Subcutaneous abdominal adipose tissue (tissue), 5 donors: Measurements from ENCODE around the gene APOL1.
"Not testable (repeated sequence)": the region's sequence is repeated elsewhere in the genome, so short reads cannot be mapped to it uniquely, and the experiment has no call there.

Experiments used
- H3K27ac ChIP-seq: one replicate; pipeline ENCODE4 v1.7.0; 2013; ENCODE audit warnings: low read depth, mild to moderate bottlenecking, inconsistent platforms, low read length, moderate library complexity
- H3K27me3 ChIP-seq, 5 donors: one replicate each; pipeline ENCODE4 v1.7.0; 2013; ENCODE audit warnings: low read length in 5 of 5, inconsistent platforms in 1 of 5; ENCODE audit not compliant: control insufficient read depth in 5 of 5, insufficient read depth in 4 of 5
- H3K36me3 ChIP-seq, 5 donors: one replicate each; pipeline ENCODE4 v1.7.0; 2013; ENCODE audit warnings: low read length in 5 of 5; ENCODE audit not compliant: control insufficient read depth in 5 of 5, insufficient read depth in 5 of 5
- H3K4me1 ChIP-seq, 5 donors: one replicate each; pipeline ENCODE4 v1.7.0; 2013; ENCODE audit warnings: low read length in 5 of 5, mild to moderate bottlenecking in 3 of 5, moderate library complexity in 1 of 5; ENCODE audit not compliant: control insufficient read depth in 5 of 5, insufficient read depth in 5 of 5
- H3K4me3 ChIP-seq, 5 donors: one replicate each; pipeline ENCODE4 v1.7.0; 2013; ENCODE audit warnings: low read length in 5 of 5, low read depth in 1 of 5
- H3K9ac ChIP-seq, 5 donors: one replicate each; pipeline ENCODE4 v1.7.0; 2013; ENCODE audit warnings: low read length in 5 of 5, mild to moderate bottlenecking in 4 of 5, moderate library complexity in 3 of 5
- H3K9me3 ChIP-seq, 5 donors: one replicate each; pipeline ENCODE4 v1.7.0; 2013; ENCODE audit warnings: low read length in 5 of 5; ENCODE audit not compliant: control insufficient read depth in 5 of 5
- donor health status: healthy.
- donor health status: healthy.
- donor health status: healthy.
- donor health status: healthy.
- donor health status: healthy.

APOL1 gene

GRCh38 chr22:36263216-36263673 lies 10.3 kb downstream of the APOL1 start:
- not testable (repeated sequence) for H3K9ac ChIP-seq, H3K27me3 ChIP-seq, H3K9me3 ChIP-seq, H3K4me3 ChIP-seq
- Histone ChIP-seq H3K4me1 (peaks cover 5 to 43% (median 30%) of the 10 kb centered on the region in 5 donors), H3K27ac (peak overlapping the region; percentile 37), H3K36me3 (peaks cover 0 to 48% (median 20%) of the 10 kb centered on the region in 5 donors)

- H3K9me3 ChIP-seq, H3K4me3 ChIP-seq, H3K27me3 ChIP-seq, H3K9ac ChIP-seq: not testable (repeated sequence)
- H3K4me1 ChIP-seq: peaks cover 0 to 35% (median 22%) of the 10 kb centered on the region in 5 donors
- peaks cover 0 to 48% (median 20%) of the 10 kb centered on the region in 5 donors for H3K36me3 ChIP-seq
- H3K27ac ChIP-seq: peak overlapping the region; percentile 37
These were observed 11.1 kb downstream of the APOL1 start for GRCh38 chr22:36263886-36264664.

GRCh38 chr22:36267058-36267457 lies 14.1 kb downstream of the APOL1 start:
- H3K27ac ChIP-seq: no peak overlapping the region
- no peak overlapping the region for H3K9ac ChIP-seq
- no peaks in the 10 kb centered on the region for H3K27me3 ChIP-seq
- no peak overlapping the region for H3K4me3 ChIP-seq
- peaks cover 0 to 33% (median 17%) of the 10 kb centered on the region in 5 donors for H3K36me3 ChIP-seq
- peaks cover 0 to 21% (median 11%) of the 10 kb centered on the region in 5 donors for H3K4me1 ChIP-seq
- H3K9me3 ChIP-seq: no peaks in the 10 kb centered on the region

GRCh38 chr22:36267896-36268485 lies 15.1 kb downstream of the APOL1 start:
- Histone ChIP-seq H3K27me3 (no peaks in the 10 kb centered on the region), H3K9me3 (no peaks in the 10 kb centered on the region), H3K4me1 (peaks cover 0 to 11% (median 8%) of the 10 kb centered on the region in 5 donors)

GRCh38 chr22:36271231-36271630 lies 18.3 kb downstream of the APOL1 start:
- not testable (repeated sequence) for H3K27ac ChIP-seq, H3K9me3 ChIP-seq, H3K4me3 ChIP-seq

More at GRCh38 chr22:36267896-36268485, 15.1 kb downstream of the APOL1 start:
- Histone ChIP-seq H3K9ac (no peak overlapping the region), H3K36me3 (peaks cover 0 to 24% (median 15%) of the 10 kb centered on the region in 5 donors), H3K4me3 (no peak overlapping the region), H3K27ac (no peak overlapping the region)

GRCh38 chr22:36271951-36272350 lies 19.0 kb downstream of the APOL1 start:
- not testable (repeated sequence) for H3K4me1 ChIP-seq, H3K27me3 ChIP-seq, H3K36me3 ChIP-seq, H3K9me3 ChIP-seq, H3K9ac ChIP-seq, H3K4me3 ChIP-seq, H3K27ac ChIP-seq

More at GRCh38 chr22:36271231-36271630, 18.3 kb downstream of the APOL1 start:
- not testable (repeated sequence) for H3K27me3 ChIP-seq, H3K9ac ChIP-seq, H3K4me1 ChIP-seq
- H3K36me3 ChIP-seq: peaks cover 0 to 12% (median 6%) of the 10 kb centered on the region in 5 donors

GRCh38 chr22:36274531-36274930 lies 21.6 kb downstream of the APOL1 start:
- Histone ChIP-seq H3K27ac (no peak overlapping the region), H3K4me3 (no peak overlapping the region), H3K9ac (no peak overlapping the region), H3K4me1 (peaks cover 0 to 20% (median 15%) of the 10 kb centered on the region in 5 donors), H3K27me3 (no peaks in the 10 kb centered on the region), H3K9me3 (no peaks in the 10 kb centered on the region), H3K36me3 (no peaks in the 10 kb centered on the region)

- peak overlapping the region in 1 of 5 donors; percentile 46 for H3K9ac ChIP-seq
- H3K27me3 ChIP-seq: no peaks in the 10 kb centered on the region
- peaks cover 0 to 27% (median 22%) of the 10 kb centered on the region in 5 donors for H3K4me1 ChIP-seq
- H3K9me3 ChIP-seq: no peaks in the 10 kb centered on the region
- peak overlapping the region; percentile 20 to 49 (median 31) for H3K4me3 ChIP-seq
- no peak overlapping the region for H3K27ac ChIP-seq
- peaks cover 0 to 20% (median 19%) of the 10 kb centered on the region in 5 donors for H3K36me3 ChIP-seq
These were observed 24.8 kb downstream of the APOL1 start for GRCh38 chr22:36277482-36278291.

- Histone ChIP-seq H3K27me3 (no peaks in the 10 kb centered on the region), H3K4me1 (peaks cover 0 to 27% (median 22%) of the 10 kb centered on the region in 5 donors), H3K9ac (no peak overlapping the region), H3K9me3 (no peaks in the 10 kb centered on the region), H3K4me3 (no peak overlapping the region), H3K36me3 (peaks cover 0 to 33% (median 33%) of the 10 kb centered on the region in 5 donors), H3K27ac (peak overlapping the region; percentile 67)
These were observed 26.3 kb downstream of the APOL1 start for GRCh38 chr22:36279219-36279666.
